HG03064 (cell line): ENCODE results near the gene MRPS6.

Experiments used
- ATAC-seq: cut with Tn5 transposase; IDR thresholded peaks from one replicate; pipeline ENCODE4 v1.9.1; 2021; ENCODE audit warnings: low read depth; ENCODE audit not compliant: unreplicated experiment

The MRPS6 gene

GRCh38 chr21:34065027-34065426 lies 8.4 kb upstream of the MRPS6 start:
- ATAC-seq: no peak

- ATAC-seq: no peak
Measured at GRCh38 chr21:34071683-34072082, 1.7 kb upstream of the MRPS6 start.

GRCh38 chr21:34072145-34073031 lies 990 bp upstream of the MRPS6 start:
- no peak for ATAC-seq

GRCh38 chr21:34073749-34074282 lies 438 bp downstream of the MRPS6 start:
- ATAC-seq: peak; percentile 42

- ATAC-seq: no peak
Measured at GRCh38 chr21:34074283-34075090, 1.1 kb downstream of the MRPS6 start.

- no peak for ATAC-seq
Measured at GRCh38 chr21:34075091-34075425, 1.7 kb downstream of the MRPS6 start.

GRCh38 chr21:34075760-34076660 lies 2.6 kb downstream of the MRPS6 start:
- ATAC-seq: no peak

- ATAC-seq: no peak
Measured at GRCh38 chr21:34076835-34077234, 3.5 kb downstream of the MRPS6 start.

- ATAC-seq: no peak
Measured at GRCh38 chr21:34077888-34078287, 4.5 kb downstream of the MRPS6 start.

- ATAC-seq: no peak
Measured at GRCh38 chr21:34078915-34079314, 5.5 kb downstream of the MRPS6 start.

- no peak for ATAC-seq
Measured at GRCh38 chr21:34080710-34081109, 7.3 kb downstream of the MRPS6 start.

- no peak for ATAC-seq
Measured at GRCh38 chr21:34082769-34083168, 9.4 kb downstream of the MRPS6 start.

GRCh38 chr21:34083357-34083756 lies 10.0 kb downstream of the MRPS6 start:
- ATAC-seq: no peak

- ATAC-seq: no peak
Measured at GRCh38 chr21:34085129-34085528, 11.8 kb downstream of the MRPS6 start.

- no peak for ATAC-seq
Measured at GRCh38 chr21:34086887-34087306, 13.5 kb downstream of the MRPS6 start.

GRCh38 chr21:34088752-34089151 lies 15.4 kb downstream of the MRPS6 start:
- ATAC-seq: no peak

GRCh38 chr21:34091032-34091431 lies 17.7 kb downstream of the MRPS6 start:
- no peak for ATAC-seq

GRCh38 chr21:34091607-34092006 lies 18.2 kb downstream of the MRPS6 start:
- ATAC-seq: no peak

- ATAC-seq: no peak
Measured at GRCh38 chr21:34092262-34092921, 19.0 kb downstream of the MRPS6 start.

- ATAC-seq: no peak
Measured at GRCh38 chr21:34093083-34093482, 19.7 kb downstream of the MRPS6 start.
